Thoracic aorta (tissue), 2 donors: ENCODE data around the gene AOX1. TPM values are rescaled to one million over a fixed set of nuclear protein-coding genes. Genes with fewer than 3 reads are reported as not detected.

Experiments
- ATAC-seq: fragments of 150-250 bp; one replicate; pipeline ENCODE4 v1.8.0; 2017; ENCODE audit warnings: low read depth; ENCODE audit not compliant: insufficient number of reproducible peaks, low FRiP score
- DNase-seq: peaks from one replicate; pipeline ENCODE4 v3.0.0-alpha.2; 2020; ENCODE audit warnings: low spot score
- H3K27ac ChIP-seq, 2 donors: fragments of 200-600 bp; sonication (generic); 1 replicate in 1 of 2; 2 replicates in 1 of 2; pipeline ENCODE4 v1.5.1; 2016; ENCODE audit warnings: mild to moderate bottlenecking in 2 of 2, moderate library complexity in 2 of 2
- H3K27me3 ChIP-seq: fragments of 200-600 bp; sonication (generic); replicated peaks from 2 replicates; pipeline ENCODE4 v1.6.0; 2016; ENCODE audit warnings: mild to moderate bottlenecking; ENCODE audit not compliant: insufficient read depth
- H3K36me3 ChIP-seq: fragments of 200-600 bp; sonication (generic); one replicate; pipeline ENCODE4 v1.5.1; 2016
- H3K4me1 ChIP-seq, 2 donors: fragments of 200-600 bp; sonication (generic); 1 replicate in 1 of 2; 2 replicates in 1 of 2; pipeline versions ENCODE4 v1.5.1 to v1.6.0; 2016; ENCODE audit warnings: low read depth in 2 of 2, mild to moderate bottlenecking in 1 of 2; ENCODE audit not compliant: control insufficient read depth in 1 of 2
- H3K4me3 ChIP-seq: fragments of 200-600 bp; sonication (generic); 2 replicates; pipeline ENCODE4 v1.5.1; 2016; ENCODE audit warnings: mild to moderate bottlenecking
- H3K9me3 ChIP-seq: fragments of 200-600 bp; sonication (generic); 2 replicates; pipeline ENCODE4 v1.5.1; 2016
- CTCF ChIP-seq: fragments of 200-600 bp; sonication (generic); IDR thresholded peaks from one replicate; pipeline ENCODE4 v1.5.1; 2019; ENCODE audit warnings: antibody characterized with exemption
- total RNA-seq, 2 donors: library from RNA; depleted of rRNA; stranded (reverse); fragments of >200 nt; gene quantifications; one replicate each; pipeline versions ENCODE4 v1.1.0 to v1.2.3, GENCODE V29; 2016

Gene AOX1
- total RNA-seq, 2 donors from 2014 or later: 56.1 to 69.9 TPM

GRCh38 chr2:200665626-200666453, 80.0 kb downstream of the AOX1 start:
- no peak for TF ChIP-seq CTCF
- Histone ChIP-seq H3K4me3 (no peak overlapping the region), H3K36me3 (no peaks in the 10 kb centered on the region), H3K27ac (no peak overlapping the region), H3K27me3 (no peaks in the 10 kb centered on the region), H3K9me3 (no peaks in the 10 kb centered on the region), H3K4me1 (no peaks in the 10 kb centered on the region)
- ATAC-seq (no peak), DNase-seq (no peak)

- Histone ChIP-seq H3K36me3 (no peaks in the 10 kb centered on the region), H3K4me1 (no peaks in the 10 kb centered on the region), H3K4me3 (no peak overlapping the region), H3K27ac (no peak overlapping the region), H3K9me3 (no peaks in the 10 kb centered on the region), H3K27me3 (no peaks in the 10 kb centered on the region)
- TF ChIP-seq CTCF: no peak
- no peak for ATAC-seq
- DNase-seq: no peak
Measured at GRCh38 chr2:200667413-200667812, 81.6 kb downstream of the AOX1 start.

GRCh38 chr2:200668478-200668877, 82.7 kb downstream of the AOX1 start:
- H3K27me3 ChIP-seq: no peaks in the 10 kb centered on the region
- H3K4me1 ChIP-seq: no peaks in the 10 kb centered on the region
- TF ChIP-seq CTCF: no peak
- H3K27ac ChIP-seq: no peak overlapping the region
- DNase-seq (no peak), ATAC-seq (no peak)
- H3K36me3 ChIP-seq: no peaks in the 10 kb centered on the region
- no peak overlapping the region for H3K4me3 ChIP-seq
- H3K9me3 ChIP-seq: no peaks in the 10 kb centered on the region

GRCh38 chr2:200669308-200669707, 83.5 kb downstream of the AOX1 start:
- DNase-seq: no peak
- H3K27me3 ChIP-seq: no peaks in the 10 kb centered on the region
- H3K27ac ChIP-seq: no peak overlapping the region
- no peak overlapping the region for H3K4me3 ChIP-seq
- no peaks in the 10 kb centered on the region for H3K9me3 ChIP-seq
- no peak for TF ChIP-seq CTCF
- no peak for ATAC-seq
- no peaks in the 10 kb centered on the region for H3K4me1 ChIP-seq
- H3K36me3 ChIP-seq: no peaks in the 10 kb centered on the region

GRCh38 chr2:200670313-200670712, 84.5 kb downstream of the AOX1 start:
- ATAC-seq: no peak
- Histone ChIP-seq H3K4me3 (no peak overlapping the region), H3K36me3 (no peaks in the 10 kb centered on the region), H3K4me1 (peaks cover 0 to 6% of the 10 kb centered on the region in 2 donors), H3K27me3 (no peaks in the 10 kb centered on the region), H3K27ac (no peak overlapping the region), H3K9me3 (no peaks in the 10 kb centered on the region)
- TF ChIP-seq CTCF: no peak
- no peak for DNase-seq
